Naive B cell (primary cell): ENCODE measurements around the gene ZBTB16. TPM values are rescaled to one million over a fixed set of nuclear protein-coding genes. Genes with fewer than 3 reads are reported as not detected.

Experiments used
- ATAC-seq, 2 donors: fragments of 150-1000 bp; cut with Tn5 transposase; 2 replicates each; pipeline ENCODE4 v1.10.0; 2021; ENCODE audit warnings: low read depth in 2 of 2, mild to moderate bottlenecking in 2 of 2, moderate library complexity in 2 of 2
- DNase-seq: peaks from one replicate; pipeline ENCODE4 v3.0.0; 2022
- H3K27ac Mint-ChIP-seq, 6 donors: one replicate each; pipeline ENCODE4 v1.8.0; 2020 to 2022; ENCODE audit warnings: mild to moderate bottlenecking in 6 of 6, mixed read lengths in 6 of 6, moderate library complexity in 5 of 6, inconsistent platforms in 2 of 6
- H3K27me3 Mint-ChIP-seq, 3 donors: one replicate each; pipeline ENCODE4 v1.8.0; 2021 to 2022; ENCODE audit warnings: mixed read lengths in 3 of 3, mild to moderate bottlenecking in 1 of 3
- H3K36me3 Mint-ChIP-seq, 2 donors: one replicate each; pipeline ENCODE4 v1.8.0; 2020 to 2022; ENCODE audit warnings: mixed read lengths in 2 of 2, inconsistent platforms in 1 of 2, mild to moderate bottlenecking in 1 of 2
- H3K4me1 Mint-ChIP-seq, 3 donors: one replicate each; pipeline ENCODE4 v1.8.0; 2020 to 2022; ENCODE audit warnings: mixed read lengths in 3 of 3, inconsistent platforms in 1 of 3, mild to moderate bottlenecking in 1 of 3, moderate library complexity in 1 of 3
- H3K4me3 Mint-ChIP-seq, 8 donors: one replicate each; pipeline ENCODE4 v1.8.0; 2020 to 2022; ENCODE audit warnings: mild to moderate bottlenecking in 8 of 8, mixed read lengths in 8 of 8, moderate library complexity in 8 of 8, inconsistent platforms in 2 of 8
- H3K9me3 Mint-ChIP-seq, 7 donors: one replicate each; pipeline ENCODE4 v1.8.0; 2020 to 2022; ENCODE audit warnings: mixed read lengths in 7 of 7, mild to moderate bottlenecking in 5 of 7, inconsistent platforms in 2 of 7, moderate library complexity in 1 of 7
- polyA plus RNA-seq, 6 donors: library from polyadenylated mRNA; unstranded; fragments of 300-500 nt; fragmentation: Illumina TruSeq; gene quantifications; one replicate each; pipeline ENCODE4 v1.2.3, GENCODE V29; 2021; ENCODE audit warnings: low read depth in 6 of 6

ZBTB16 gene
- polyA plus RNA-seq, 6 donors from 2014 or later, result 10.0 to 178 (median 50.5) TPM

GRCh38 chr11:114226356-114226755 lies 166.8 kb downstream of the ZBTB16 start:
- no peak overlapping the region for H3K4me3 Mint-ChIP-seq

GRCh38 chr11:114228435-114229411 lies 169.2 kb downstream of the ZBTB16 start:
- peaks cover 8 to 29% (median 15%) of the 10 kb centered on the region in 3 donors for H3K4me1 Mint-ChIP-seq
- H3K27ac Mint-ChIP-seq, result no peak overlapping the region

More at GRCh38 chr11:114226356-114226755, 166.8 kb downstream of the ZBTB16 start:
- ATAC-seq, result no peak
- peak overlapping the region in 3 of 6 donors; percentile 19 to 54 (median 49) for H3K27ac Mint-ChIP-seq
- DNase-seq, result no peak
- H3K9me3 Mint-ChIP-seq, result peaks cover 0 to 3% (median 0%) of the 10 kb centered on the region in 7 donors
- peaks cover 7 to 27% (median 15%) of the 10 kb centered on the region in 3 donors for H3K4me1 Mint-ChIP-seq
- peaks cover 6% of the 10 kb centered on the region in 2 donors for H3K36me3 Mint-ChIP-seq
- peaks cover 6 to 27% (median 11%) of the 10 kb centered on the region in 3 donors for H3K27me3 Mint-ChIP-seq

GRCh38 chr11:114230031-114230704 lies 170.7 kb downstream of the ZBTB16 start:
- peaks cover 4 to 27% (median 8%) of the 10 kb centered on the region in 3 donors for H3K4me1 Mint-ChIP-seq
- DNase-seq (no peak), ATAC-seq (no peak)
- H3K4me3 Mint-ChIP-seq, result no peak overlapping the region
- H3K27me3 Mint-ChIP-seq, result peaks cover 0 to 23% (median 14%) of the 10 kb centered on the region in 3 donors
- no peaks in the 10 kb centered on the region for H3K9me3 Mint-ChIP-seq
- H3K27ac Mint-ChIP-seq, result no peak overlapping the region
- no peaks in the 10 kb centered on the region for H3K36me3 Mint-ChIP-seq

More at GRCh38 chr11:114228435-114229411, 169.2 kb downstream of the ZBTB16 start:
- Mint-ChIP-seq H3K36me3 (peaks cover 0 to 6% of the 10 kb centered on the region in 2 donors), H3K4me3 (no peak overlapping the region), H3K9me3 (peaks cover 0 to 3% (median 0%) of the 10 kb centered on the region in 7 donors), H3K27me3 (peaks cover 6 to 29% (median 8%) of the 10 kb centered on the region in 3 donors)
- no peak for DNase-seq
- no peak for ATAC-seq

DNA sequence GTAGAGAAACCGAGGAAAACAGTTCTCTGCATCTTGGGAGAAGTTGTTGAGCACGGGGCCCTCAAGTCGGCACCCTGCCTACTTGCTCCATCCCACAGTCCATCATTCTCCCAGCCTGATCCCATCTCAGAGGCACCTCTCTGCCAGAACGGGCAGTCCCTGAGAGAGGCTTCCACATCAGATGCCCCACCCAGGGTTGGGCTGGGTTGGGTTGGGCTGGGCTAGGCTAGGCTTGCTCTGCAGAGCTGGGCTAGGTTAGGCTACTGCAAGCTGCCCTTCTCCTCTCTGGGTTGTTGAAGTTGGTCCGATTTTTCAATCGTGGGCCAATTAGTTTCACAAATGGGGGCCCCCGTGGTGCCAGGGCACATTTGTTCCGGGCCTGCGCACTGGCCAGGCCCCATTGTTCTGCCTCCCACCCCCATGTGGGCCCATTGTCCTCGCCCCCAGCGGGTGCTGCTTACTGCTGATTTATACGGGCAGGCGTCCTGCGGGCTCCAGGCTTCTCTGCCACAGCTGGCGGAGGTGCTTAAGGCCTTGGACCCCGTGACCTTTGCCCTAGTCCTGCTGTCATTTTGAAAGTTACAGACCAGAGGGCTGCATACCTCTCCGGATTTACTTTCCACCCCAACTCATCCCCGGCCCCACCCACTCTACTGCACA lies 173.0 kb downstream of the ZBTB16 start:
- H3K9me3 Mint-ChIP-seq, result no peaks in the 10 kb centered on the region
- ATAC-seq (no peak), DNase-seq (no peak)
- peaks cover 0 to 11% (median 5%) of the 10 kb centered on the region in 3 donors for H3K4me1 Mint-ChIP-seq
- peaks cover 0 to 16% (median 14%) of the 10 kb centered on the region in 3 donors for H3K27me3 Mint-ChIP-seq
- no peak overlapping the region for H3K4me3 Mint-ChIP-seq
- peak overlapping the region in 1 of 6 donors; percentile 60 for H3K27ac Mint-ChIP-seq
- H3K36me3 Mint-ChIP-seq, result no peaks in the 10 kb centered on the region

DNA sequence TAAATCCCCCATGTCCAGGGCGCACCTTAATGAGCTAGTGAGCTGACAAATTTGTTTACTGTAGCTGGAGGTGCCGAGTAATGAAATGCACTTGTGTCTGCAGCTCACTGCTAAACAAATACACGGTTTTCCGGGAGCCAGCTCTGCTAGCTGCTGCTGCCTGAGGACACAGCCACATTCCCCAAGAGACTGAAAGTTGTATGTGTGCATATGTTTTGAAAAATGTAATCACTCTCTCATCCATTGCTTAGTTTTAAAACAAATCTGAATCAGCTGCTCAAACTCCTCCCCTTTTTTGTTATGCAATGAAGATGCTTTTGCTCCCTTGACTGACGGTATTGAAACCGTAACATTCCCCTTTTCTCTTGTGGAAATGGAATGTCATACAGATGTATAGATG lies 174.2 kb downstream of the ZBTB16 start:
- ATAC-seq (no peak), DNase-seq (no peak)
- Mint-ChIP-seq H3K27me3 (peaks cover 0 to 18% (median 14%) of the 10 kb centered on the region in 3 donors), H3K4me1 (peaks cover 0 to 11% (median 5%) of the 10 kb centered on the region in 3 donors), H3K36me3 (no peaks in the 10 kb centered on the region), H3K9me3 (no peaks in the 10 kb centered on the region), H3K4me3 (no peak overlapping the region), H3K27ac (no peak overlapping the region)

DNA sequence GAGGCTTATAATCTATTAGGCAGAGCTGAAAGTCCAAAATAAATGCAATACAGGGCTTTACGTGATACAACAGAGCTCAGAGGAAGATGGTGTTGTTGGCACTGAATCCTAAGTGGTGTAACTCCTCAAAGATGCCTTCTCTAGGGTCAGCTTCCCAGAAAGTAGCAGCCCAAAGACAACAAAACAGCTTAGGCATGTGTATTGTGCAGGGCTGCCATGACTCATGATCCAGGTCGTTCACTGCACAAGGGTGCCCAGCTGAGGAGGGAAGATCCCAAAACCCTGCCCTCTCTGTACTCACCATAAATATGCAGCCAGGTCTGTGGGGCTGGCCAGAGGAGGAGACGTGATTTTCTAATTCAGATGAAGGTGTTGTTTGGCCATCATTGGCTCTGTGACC lies 177.3 kb downstream of the ZBTB16 start:
- H3K4me1 Mint-ChIP-seq, result peaks cover 0 to 5% (median 0%) of the 10 kb centered on the region in 3 donors
- H3K9me3 Mint-ChIP-seq, result no peaks in the 10 kb centered on the region
- DNase-seq (no peak), ATAC-seq (no peak)
- no peak overlapping the region for H3K27ac Mint-ChIP-seq
- peaks cover 0 to 15% (median 8%) of the 10 kb centered on the region in 3 donors for H3K27me3 Mint-ChIP-seq
- no peaks in the 10 kb centered on the region for H3K36me3 Mint-ChIP-seq
- no peak overlapping the region for H3K4me3 Mint-ChIP-seq

DNA sequence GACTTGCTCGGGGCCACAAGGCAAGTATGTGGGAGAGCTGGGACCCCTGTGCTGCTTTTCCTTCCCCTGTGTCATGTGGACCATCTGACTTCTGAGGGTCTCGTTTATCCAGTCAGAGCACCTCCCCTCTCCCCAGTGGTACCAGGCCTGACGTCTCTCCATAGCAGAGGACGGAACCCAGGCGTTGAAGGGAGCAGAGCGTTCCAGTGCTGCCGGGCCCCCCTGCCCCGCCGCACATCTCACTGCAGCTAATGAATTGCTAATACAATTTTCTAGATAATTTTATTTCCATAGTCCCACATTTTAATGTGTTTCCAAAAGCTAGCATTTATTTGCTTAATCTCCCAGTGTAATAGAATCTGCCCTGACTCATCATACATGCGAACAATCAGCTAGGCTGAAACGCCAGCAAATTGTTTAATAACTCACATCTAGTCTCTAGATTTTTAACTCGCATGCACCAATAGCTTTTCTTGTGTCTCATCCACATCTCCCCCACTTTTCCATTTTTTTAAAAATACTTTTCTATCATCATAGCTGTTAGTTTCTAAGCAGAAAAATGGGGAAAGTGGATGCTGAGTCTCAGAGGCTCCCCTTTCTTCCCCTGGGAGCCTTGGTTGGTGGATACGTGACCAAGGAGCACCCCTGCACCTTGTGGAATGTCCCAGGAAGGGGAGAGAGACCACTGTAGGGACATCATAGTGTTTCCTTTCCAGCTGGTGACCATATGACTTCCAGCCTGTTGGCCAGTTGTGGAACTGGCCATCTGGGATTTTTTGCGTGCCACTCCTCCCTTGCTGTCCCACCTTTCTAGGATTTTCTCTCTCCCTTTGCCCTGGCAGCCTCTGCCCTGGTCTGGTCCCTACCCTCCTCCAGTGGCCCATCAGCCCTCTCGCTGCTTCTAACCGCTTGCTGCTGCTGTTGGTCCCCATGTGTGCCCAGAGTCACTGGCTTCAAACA lies 178.1 kb downstream of the ZBTB16 start:
- H3K27ac Mint-ChIP-seq, result peak overlapping the region in 2 of 6 donors; percentile 63 to 85
- H3K4me1 Mint-ChIP-seq, result peaks cover 0 to 5% (median 0%) of the 10 kb centered on the region in 3 donors
- peak overlapping the region in 1 of 8 donors; percentile 59 for H3K4me3 Mint-ChIP-seq
- peaks cover 0 to 18% (median 8%) of the 10 kb centered on the region in 3 donors for H3K27me3 Mint-ChIP-seq
- no peaks in the 10 kb centered on the region for H3K9me3 Mint-ChIP-seq
- no peaks in the 10 kb centered on the region for H3K36me3 Mint-ChIP-seq
- no peak for ATAC-seq
- no peak for DNase-seq

GRCh38 chr11:114239753-114240161 lies 180.2 kb downstream of the ZBTB16 start:
- DNase-seq (no peak), ATAC-seq (no peak)
- Mint-ChIP-seq H3K9me3 (no peaks in the 10 kb centered on the region), H3K4me3 (no peak overlapping the region), H3K4me1 (peaks cover 0 to 3% (median 0%) of the 10 kb centered on the region in 3 donors), H3K27ac (peak overlapping the region in 1 of 6 donors; percentile 79), H3K27me3 (peaks cover 0 to 18% (median 4%) of the 10 kb centered on the region in 3 donors), H3K36me3 (no peaks in the 10 kb centered on the region)

- H3K36me3 Mint-ChIP-seq, result peaks cover 0 to 9% of the 10 kb centered on the region in 2 donors
- no peak overlapping the region for H3K27ac Mint-ChIP-seq
- ATAC-seq (no peak), DNase-seq (no peak)
- H3K9me3 Mint-ChIP-seq, result no peaks in the 10 kb centered on the region
- H3K4me3 Mint-ChIP-seq, result no peak overlapping the region
- peaks cover 0 to 12% (median 0%) of the 10 kb centered on the region in 3 donors for H3K27me3 Mint-ChIP-seq
- H3K4me1 Mint-ChIP-seq, result peaks cover 0 to 4% (median 0%) of the 10 kb centered on the region in 3 donors
Measured at GRCh38 chr11:114242032-114242431, 182.5 kb downstream of the ZBTB16 start.

GRCh38 chr11:114243461-114244372 lies 184.2 kb downstream of the ZBTB16 start:
- ATAC-seq (no peak), DNase-seq (no peak)
- no peak overlapping the region for H3K4me3 Mint-ChIP-seq
- peaks cover 0 to 10% (median 0%) of the 10 kb centered on the region in 3 donors for H3K27me3 Mint-ChIP-seq
- no peaks in the 10 kb centered on the region for H3K9me3 Mint-ChIP-seq
- peak overlapping the region in 1 of 6 donors; percentile 6 for H3K27ac Mint-ChIP-seq
- H3K36me3 Mint-ChIP-seq, result peaks cover 0 to 22% of the 10 kb centered on the region in 2 donors
- H3K4me1 Mint-ChIP-seq, result peaks cover 0 to 4% (median 0%) of the 10 kb centered on the region in 3 donors

DNA sequence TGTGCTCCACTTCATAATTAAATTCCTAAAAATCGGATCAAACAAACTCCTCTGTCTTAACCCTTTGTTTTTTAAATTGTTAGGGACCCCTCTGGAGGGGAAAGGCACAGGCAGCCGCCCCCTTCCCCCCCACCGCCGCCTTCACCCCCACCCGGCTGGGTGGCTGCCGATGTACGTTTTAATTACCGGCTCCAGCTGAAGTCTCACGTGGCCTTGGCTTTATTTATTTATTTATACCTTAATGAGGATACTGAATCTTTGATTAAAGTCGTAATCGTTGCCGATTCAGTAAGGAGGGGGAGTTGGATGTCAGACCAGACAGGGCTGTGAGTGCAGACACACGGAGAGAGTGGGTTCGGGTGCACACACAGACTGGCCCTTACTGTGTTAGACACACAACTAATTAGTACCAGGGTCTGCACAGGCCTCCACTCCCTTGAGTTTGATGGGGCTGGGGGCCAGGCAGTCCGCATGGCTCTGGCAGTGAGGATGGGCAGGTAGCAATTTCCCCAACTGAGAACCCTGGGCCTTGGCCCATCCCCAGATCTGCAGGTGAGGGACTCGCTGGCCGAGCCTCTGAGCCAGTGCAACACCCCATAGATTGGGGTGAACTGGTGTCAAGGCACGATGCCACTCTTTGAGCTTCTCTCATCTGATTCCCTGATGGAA lies 185.3 kb downstream of the ZBTB16 start:
- Mint-ChIP-seq H3K27ac (no peak overlapping the region), H3K27me3 (peaks cover 0 to 8% (median 0%) of the 10 kb centered on the region in 3 donors), H3K9me3 (no peaks in the 10 kb centered on the region), H3K36me3 (peaks cover 0 to 22% of the 10 kb centered on the region in 2 donors), H3K4me1 (peaks cover 0 to 4% (median 0%) of the 10 kb centered on the region in 3 donors), H3K4me3 (no peak overlapping the region)
- ATAC-seq (no peak), DNase-seq (no peak)
